Aorta (tissue), 5 donors: ENCODE data around the gene UGDH. TPM values are rescaled to one million over a fixed set of nuclear protein-coding genes. Genes with fewer than 3 reads are reported as not detected.
"Not testable (repeated sequence)": the region's sequence is repeated elsewhere in the genome, so short reads cannot be mapped to it uniquely, and the experiment has no call there.

Experiments used
- ATAC-seq: fragments of 200-7000 bp; cut with Tn5 transposase; one replicate; pipeline ENCODE4 v1.9.1; 2022; ENCODE audit warnings: moderate library complexity; ENCODE audit not compliant: low FRiP score
- DNase-seq, 2 donors: peaks; one replicate each; pipeline ENCODE4 v3.0.0-alpha.2; 2020
- H3K27ac ChIP-seq, 2 donors: one replicate each; pipeline ENCODE4 v1.5.1; 2013; ENCODE audit warnings: low read length in 2 of 2, mild to moderate bottlenecking in 2 of 2, moderate library complexity in 2 of 2, control low read depth in 1 of 2, inconsistent platforms in 1 of 2, low read depth in 1 of 2
- H3K27me3 ChIP-seq, 2 donors: one replicate each; pipeline ENCODE4 v1.6.1; 2013; ENCODE audit warnings: control low read depth in 1 of 2, low read length in 1 of 2, mild to moderate bottlenecking in 1 of 2, moderate library complexity in 1 of 2; ENCODE audit not compliant: insufficient read depth in 2 of 2, control insufficient read depth in 1 of 2
- H3K36me3 ChIP-seq, 2 donors: one replicate each; pipeline ENCODE4 v1.6.1; 2013; ENCODE audit warnings: control low read depth in 1 of 2, low read length in 1 of 2, mild to moderate bottlenecking in 1 of 2; ENCODE audit not compliant: insufficient read depth in 2 of 2, control insufficient read depth in 1 of 2
- H3K4me1 ChIP-seq, 2 donors: one replicate each; pipeline ENCODE4 v1.6.1; 2013; ENCODE audit warnings: low read length in 2 of 2, control low read depth in 1 of 2, mild to moderate bottlenecking in 1 of 2, moderate library complexity in 1 of 2; ENCODE audit not compliant: insufficient read depth in 2 of 2, control insufficient read depth in 1 of 2
- H3K4me3 ChIP-seq, 2 donors: one replicate each; pipeline ENCODE4 v1.5.1; 2013; ENCODE audit warnings: low read length in 2 of 2, control low read depth in 1 of 2, mild to moderate bottlenecking in 1 of 2
- H3K9me3 ChIP-seq: one replicate; pipeline ENCODE4 v1.6.1; 2013; ENCODE audit warnings: mild to moderate bottlenecking, low read length; ENCODE audit not compliant: control insufficient read depth
- WGBS, 2 donors: extraction: QIAGEN DNeasy Blood & Tissue Kit; methylation state at CpG; one replicate each; pipeline ENCODE4 v1.1.7; 2013; 5-methylcytosine and 5-hydroxymethylcytosine counted together
- intact Hi-C, 2 donors: fragments of 100-400 bp; cut with DNase I; formaldehyde crosslinking; loops; one replicate each; pipeline versions ENCODE4 v1.14.2 to v1.15.0; 2022
- polyA plus RNA-seq, 2 donors: library from polyadenylated mRNA; stranded (reverse); fragments of 200-250 nt; gene quantifications; one replicate each; pipeline ENCODE4 v1.2.3, GENCODE V29; 2013
- total RNA-seq, 2 donors: library from RNA; stranded (reverse); fragmentation: NEBNext Ultra II Directional; extraction: Animal tissue kit (Norgen Biotek cat#: 25700); gene quantifications; one replicate each; pipeline ENCODE4 v1.2.1, GENCODE V29; 2021
- donor health status: healthy with polysubstance abuse.
- donor health status: Bipolar disorder and iron deficiency.
- donor health status: DM: no; HTN: no; CAD: no.
- donor health status: DM: no; HTN: no; CAD: no.
- donor health status: DM: yes; HTN: yes; CAD: no.

The UGDH gene
- total and polyA plus RNA-seq, 4 donors: 16.8 to 116 (median 54.2) TPM

DNA sequence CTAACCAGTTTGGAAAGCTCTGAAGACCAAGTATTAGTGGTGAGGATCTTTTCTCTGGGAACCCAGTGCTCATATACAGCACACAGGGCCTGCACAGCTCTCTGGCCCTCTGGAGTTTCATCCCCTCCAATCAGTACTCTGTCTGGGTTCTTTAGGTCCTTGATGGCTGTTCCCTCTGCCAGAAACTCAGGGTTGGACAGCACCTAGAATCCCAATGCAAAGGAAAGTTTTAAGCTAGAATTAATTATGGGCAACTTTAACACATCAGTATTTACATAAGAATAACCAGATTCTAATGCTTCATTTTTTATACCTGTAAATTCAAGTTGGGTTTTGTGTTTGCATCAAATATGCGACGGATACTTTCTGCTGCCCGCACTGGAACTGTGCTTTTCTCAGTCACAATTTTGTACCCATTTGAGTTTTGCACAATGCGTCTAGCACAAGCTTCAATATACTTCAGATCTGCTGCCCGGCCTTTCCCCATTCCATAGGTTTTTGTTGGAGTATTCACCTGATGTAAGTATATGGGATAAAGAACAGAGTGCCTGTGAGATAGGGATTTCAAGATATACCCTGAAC lies 16.8 kb downstream of the UGDH start:
- Histone ChIP-seq H3K4me1 (no peaks in the 10 kb centered on the region), H3K27ac (no peak overlapping the region), H3K27me3 (no peaks in the 10 kb centered on the region), H3K9me3 (no peaks in the 10 kb centered on the region), H3K4me3 (no peak overlapping the region), H3K36me3 (peaks cover 4 to 13% of the 10 kb centered on the region in 2 donors)
- intact Hi-C loops: no loop called here
- DNase-seq (no peak), ATAC-seq (no peak)
- WGBS, 2 donors: 95% methylated on average over 5 of the region's 5 CpGs

DNA sequence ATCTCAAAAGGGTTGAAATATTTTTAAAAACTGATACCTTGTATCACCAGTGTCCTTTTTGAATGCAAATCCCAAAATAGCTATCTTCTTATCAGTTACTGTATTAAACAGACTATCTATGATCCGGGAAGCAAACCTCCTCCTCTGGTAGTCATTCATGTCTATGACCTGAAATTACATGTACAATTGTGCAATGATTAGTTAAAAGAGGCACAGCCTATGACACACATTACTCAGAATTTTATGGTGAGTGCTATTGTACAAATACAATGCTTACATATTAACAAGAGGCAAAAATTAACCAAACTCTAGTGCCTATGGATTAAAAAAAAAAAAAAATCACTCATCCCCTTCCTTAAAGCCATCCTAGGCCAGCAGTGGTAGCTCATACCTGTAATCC lies 21.7 kb downstream of the UGDH start:
- H3K27ac ChIP-seq: no peak overlapping the region
- peaks cover 0 to 2% of the 10 kb centered on the region in 2 donors for H3K4me1 ChIP-seq
- peaks cover 8 to 20% of the 10 kb centered on the region in 2 donors for H3K36me3 ChIP-seq
- no peak overlapping the region for H3K4me3 ChIP-seq
- ATAC-seq (no peak), DNase-seq (no peak)
- WGBS, 2 donors: 47 to 60% methylated on average over 1 of the region's 1 CpG
- H3K27me3 ChIP-seq: no peaks in the 10 kb centered on the region
- H3K9me3 ChIP-seq: no peaks in the 10 kb centered on the region
- intact Hi-C loops: no loop called here

GRCh38 chr4:39504538-39504937 lies 22.7 kb downstream of the UGDH start:
- intact Hi-C loops: no loop called here
- Histone ChIP-seq H3K9me3 (no peaks in the 10 kb centered on the region), H3K4me1 (peaks cover 0 to 2% of the 10 kb centered on the region in 2 donors), H3K36me3 (peaks cover 8 to 16% of the 10 kb centered on the region in 2 donors), H3K4me3 (no peak overlapping the region), H3K27ac (no peak overlapping the region), H3K27me3 (no peaks in the 10 kb centered on the region)
- DNase-seq (no peak), ATAC-seq (no peak)
- 94 to 97% methylated on average over 2 of the region's 2 CpGs for WGBS, 2 donors

GRCh38 chr4:39502664-39503035 lies 24.6 kb downstream of the UGDH start:
- 67% methylated on average over 4 of the region's 4 CpGs for WGBS, 2 donors
- peak; percentile 46 for ATAC-seq
- DNase-seq: peak in 1 of 2 donors; percentile 56

GRCh38 chr4:39502019-39502663 lies 25.1 kb downstream of the UGDH start:
- Histone ChIP-seq H3K27ac (peak overlapping the region; percentile 19 to 78), H3K9me3 (no peaks in the 10 kb centered on the region), H3K36me3 (peaks cover 6 to 10% of the 10 kb centered on the region in 2 donors), H3K27me3 (no peaks in the 10 kb centered on the region), H3K4me3 (no peak overlapping the region), H3K4me1 (peaks cover 0 to 2% of the 10 kb centered on the region in 2 donors)
- ATAC-seq (peak; percentile 67), DNase-seq (no peak)
- intact Hi-C loops: no loop called here

More at GRCh38 chr4:39502664-39503035, 24.6 kb downstream of the UGDH start:
- H3K9me3 ChIP-seq, H3K4me3 ChIP-seq, H3K4me1 ChIP-seq, H3K27me3 ChIP-seq, intact Hi-C loops: not testable (repeated sequence)
- H3K36me3 ChIP-seq: peaks cover 6 to 10% of the 10 kb centered on the region in 2 donors
- peak overlapping the region in 1 of 2 donors; percentile 19 for H3K27ac ChIP-seq

- no peak for ATAC-seq
- Histone ChIP-seq H3K36me3 (peaks cover 4 to 6% of the 10 kb centered on the region in 2 donors), H3K27ac (no peak overlapping the region), H3K27me3 (no peaks in the 10 kb centered on the region), H3K9me3 (no peaks in the 10 kb centered on the region), H3K4me1 (peaks cover 0 to 2% of the 10 kb centered on the region in 2 donors), H3K4me3 (no peak overlapping the region)
- no peak for DNase-seq
- intact Hi-C loops: no loop called here
Observed at GRCh38 chr4:39498727-39499020, 28.6 kb downstream of the UGDH start.

GRCh38 chr4:39497909-39498726 lies 29.1 kb downstream of the UGDH start:
- H3K36me3 ChIP-seq: peaks cover 4 to 5% of the 10 kb centered on the region in 2 donors
- no peak overlapping the region for H3K4me3 ChIP-seq
- ATAC-seq: no peak
- H3K27ac ChIP-seq: no peak overlapping the region
- H3K4me1 ChIP-seq: peaks cover 0 to 2% of the 10 kb centered on the region in 2 donors
- no peaks in the 10 kb centered on the region for H3K9me3 ChIP-seq
- intact Hi-C loops: no loop called here
- WGBS, 2 donors: 86 to 88% methylated on average over 1 of the region's 1 CpG
- H3K27me3 ChIP-seq: no peaks in the 10 kb centered on the region
- DNase-seq: no peak

DNA sequence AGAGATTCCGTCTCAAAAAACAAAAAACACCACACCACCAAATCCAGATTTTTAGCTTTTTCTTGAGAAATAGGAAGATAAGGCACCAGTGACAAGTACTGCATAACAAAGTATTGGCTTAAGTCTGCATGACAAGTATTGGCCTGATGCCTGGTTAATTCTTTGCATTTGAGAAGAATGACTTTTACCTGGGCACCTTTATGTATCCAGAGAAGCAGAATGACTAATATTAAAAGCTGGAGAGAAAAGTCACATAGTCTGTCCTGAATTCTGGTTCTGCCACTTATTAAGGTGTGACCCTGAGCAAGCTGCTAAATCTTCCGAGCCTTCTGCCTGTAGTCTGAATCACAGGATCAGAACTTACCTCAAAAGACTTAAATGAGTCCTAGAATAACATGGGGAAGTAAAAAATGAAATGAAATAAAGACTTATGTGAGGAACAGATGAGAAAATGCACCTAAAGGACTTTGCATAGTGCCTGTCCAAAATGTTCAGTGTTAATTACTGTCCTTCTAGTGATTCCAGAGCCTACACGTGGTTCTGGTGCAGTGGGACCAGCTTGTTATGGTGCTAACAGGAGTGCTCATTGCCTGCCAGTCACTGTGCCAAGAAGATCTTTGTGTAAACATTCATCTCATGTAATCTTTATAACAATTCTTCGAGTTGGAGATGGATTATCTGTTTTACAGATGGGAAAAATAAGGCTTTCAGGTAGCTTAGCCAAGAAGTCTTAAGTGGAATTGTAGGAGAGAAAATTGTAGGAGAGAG lies 31.6 kb downstream of the UGDH start:
- no peak overlapping the region for H3K4me3 ChIP-seq
- intact Hi-C loops: no loop called here
- no peaks in the 10 kb centered on the region for H3K9me3 ChIP-seq
- H3K27ac ChIP-seq: no peak overlapping the region
- ATAC-seq (no peak), DNase-seq (no peak)
- WGBS, 2 donors: 48 to 55% methylated on average over 4 of the region's 4 CpGs
- H3K4me1 ChIP-seq: no peaks in the 10 kb centered on the region
- H3K36me3 ChIP-seq: peaks cover 2 to 4% of the 10 kb centered on the region in 2 donors
- H3K27me3 ChIP-seq: no peaks in the 10 kb centered on the region
